Stimulated activated CD4-positive, alpha-beta T cell treated with anti-CD3 and anti-CD28 coated beads, Interleukin-1b, Interleukin-23, amount 100 ng/mL, for 4 hours (primary cell): ENCODE measurements around the gene TMEM151A.
"Not testable (repeated sequence)": the region's sequence is repeated elsewhere in the genome, so short reads cannot be mapped to it uniquely, and the experiment has no call there.

Experiments
- DNase-seq, 2 donors: peaks; one replicate each; pipeline ENCODE4 v3.0.0-alpha.2; 2020; ENCODE audit warnings: low read depth in 2 of 2

TMEM151A gene

DNA sequence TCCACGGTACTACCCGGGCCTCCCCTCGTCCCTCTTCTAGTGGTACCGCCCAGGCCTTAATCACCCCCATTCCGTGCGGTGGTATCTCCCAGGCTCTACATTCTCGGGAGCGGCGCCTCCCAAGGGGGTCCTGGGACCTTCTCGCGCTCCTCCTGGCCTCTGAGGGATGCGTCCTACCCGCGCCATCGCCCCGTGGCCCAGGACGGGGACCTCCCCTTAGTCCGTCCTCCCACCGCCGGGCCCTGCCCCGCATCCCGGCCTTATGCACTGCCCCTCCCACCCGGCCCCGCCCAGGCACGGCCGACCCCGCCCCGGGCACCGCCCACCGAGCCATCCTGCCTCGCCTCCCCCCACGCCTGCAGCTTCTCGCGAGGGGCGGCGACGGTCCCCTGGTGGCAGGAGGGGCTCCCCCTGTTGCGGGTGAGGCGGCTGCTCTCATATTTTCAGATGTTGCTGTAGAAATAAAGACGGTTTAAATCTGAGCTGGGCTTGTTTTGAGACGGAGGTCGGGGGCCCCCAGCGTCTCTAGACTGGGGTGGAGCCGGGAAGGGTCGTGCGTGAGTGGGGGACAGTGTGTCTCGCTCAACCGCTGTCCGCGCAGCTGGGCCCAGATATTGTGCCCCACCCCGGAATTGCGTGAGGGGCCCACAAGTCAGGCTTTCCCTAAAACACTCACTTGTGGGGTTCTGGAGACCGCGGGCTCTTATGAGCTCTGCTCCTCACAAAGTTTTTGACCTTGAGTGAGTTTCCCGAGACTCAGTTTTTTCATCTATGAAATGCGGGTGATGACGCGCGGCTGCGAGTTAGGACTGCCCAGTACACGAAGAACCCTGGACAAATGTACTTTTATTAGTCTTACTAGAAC is 24.1 kb upstream of the TMEM151A start:
- peak; percentile 77 to 89 for DNase-seq

DNA sequence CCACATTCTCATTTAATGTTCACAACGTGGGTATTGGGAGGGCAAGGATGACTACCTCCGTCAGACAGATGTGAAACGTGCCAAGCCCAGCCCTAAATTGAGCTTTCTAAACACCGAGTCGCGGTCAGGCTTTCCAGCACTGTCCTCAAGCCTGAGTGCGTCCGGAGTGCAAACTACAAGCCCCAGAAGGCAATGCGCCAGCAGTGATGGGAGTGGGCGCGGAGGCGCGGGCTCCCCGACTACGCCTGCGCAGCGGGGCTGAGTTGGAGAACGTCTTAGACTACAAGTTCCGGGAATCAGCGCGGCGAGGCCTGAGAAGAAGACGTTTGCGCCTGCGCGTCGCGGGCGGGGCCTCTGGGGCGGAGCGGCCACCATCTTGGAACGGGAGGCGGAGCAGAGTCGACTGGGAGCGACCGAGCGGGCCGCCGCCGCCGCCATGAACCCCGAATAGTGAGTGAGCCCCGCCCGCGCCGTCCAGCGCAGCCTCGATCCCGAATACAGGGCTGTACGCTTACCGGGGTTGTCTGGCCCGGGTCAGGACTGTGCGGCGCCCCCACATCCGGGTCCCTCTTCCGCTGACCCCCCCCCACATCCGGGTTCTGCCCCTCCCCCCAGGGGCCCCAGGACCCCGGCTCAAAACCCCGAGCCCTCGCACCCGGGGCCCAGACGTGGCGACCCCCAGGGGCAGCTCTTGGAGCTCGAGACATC is 23.3 kb upstream of the TMEM151A start, which contains the start of gene RAB1B:
RAB1B (plus strand) TSS at position 396 of the 708 bp plus-strand sequence; CDS start at position 437, 41 bp downstream.
- peak; percentile 99 to 100 for DNase-seq

DNA sequence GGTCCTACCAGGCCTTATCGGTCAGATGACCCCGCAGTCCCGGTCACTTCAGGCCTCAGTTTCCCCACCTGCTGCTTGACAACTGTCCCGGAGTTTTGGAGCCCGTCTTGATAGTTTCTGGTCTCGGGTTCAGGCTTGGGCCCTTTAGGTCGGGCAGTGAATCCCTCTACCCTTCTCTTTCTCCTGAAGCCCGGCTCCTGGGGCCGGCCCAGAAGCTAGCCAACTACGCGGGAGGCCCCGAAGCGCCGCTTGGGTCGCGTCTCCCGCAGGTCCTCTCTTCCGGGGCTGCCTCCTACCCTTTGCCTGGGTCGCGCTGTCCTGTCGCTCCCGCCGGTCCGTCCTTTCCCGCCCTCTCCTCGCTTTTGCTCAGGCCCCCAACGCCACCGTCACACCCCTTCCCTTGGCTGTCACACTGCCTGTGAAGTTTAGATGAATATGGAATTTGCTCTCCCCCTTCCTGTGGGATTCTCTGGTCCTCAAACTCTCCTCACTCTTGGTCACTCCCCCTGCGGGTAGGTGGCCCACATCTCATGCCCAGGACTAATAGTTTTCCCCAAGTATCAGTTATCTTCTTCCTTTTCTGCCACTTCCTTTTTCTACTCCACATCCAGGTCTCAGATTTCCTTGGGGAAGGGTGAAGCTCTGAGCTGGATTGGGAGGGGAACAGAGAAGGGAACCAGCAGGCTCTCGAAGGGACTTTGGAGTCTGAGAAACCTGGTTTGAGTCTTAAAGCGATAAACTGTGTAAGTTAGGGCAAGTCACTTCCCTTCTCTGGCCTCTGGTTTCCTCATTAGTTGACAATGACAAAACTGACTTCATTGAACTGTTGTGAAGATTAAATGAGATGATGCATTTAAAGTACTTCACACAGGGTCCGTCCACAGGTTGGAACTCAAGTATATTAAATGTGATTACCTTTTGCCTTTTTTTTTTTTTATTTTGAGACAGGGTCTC is 22.5 kb upstream of the TMEM151A start:
- no peak for DNase-seq

DNA sequence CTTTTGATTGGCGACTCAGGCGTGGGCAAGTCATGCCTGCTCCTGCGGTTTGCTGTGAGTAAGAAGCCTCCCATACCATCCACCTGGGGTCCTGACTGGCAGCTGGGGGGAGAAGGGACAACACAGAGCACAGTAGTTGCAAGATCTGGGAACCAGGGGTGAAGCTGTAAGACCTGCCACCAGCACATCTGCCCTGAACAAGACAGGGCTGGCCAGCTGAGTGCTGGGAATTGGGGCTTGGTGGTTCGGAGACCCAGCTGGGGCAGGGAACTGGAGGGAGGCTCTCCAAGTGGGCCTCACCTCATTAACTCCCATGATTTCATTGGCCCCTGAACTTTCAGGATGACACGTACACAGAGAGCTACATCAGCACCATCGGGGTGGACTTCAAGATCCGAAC is 19.9 kb upstream of the TMEM151A start:
- no peak for DNase-seq

DNA sequence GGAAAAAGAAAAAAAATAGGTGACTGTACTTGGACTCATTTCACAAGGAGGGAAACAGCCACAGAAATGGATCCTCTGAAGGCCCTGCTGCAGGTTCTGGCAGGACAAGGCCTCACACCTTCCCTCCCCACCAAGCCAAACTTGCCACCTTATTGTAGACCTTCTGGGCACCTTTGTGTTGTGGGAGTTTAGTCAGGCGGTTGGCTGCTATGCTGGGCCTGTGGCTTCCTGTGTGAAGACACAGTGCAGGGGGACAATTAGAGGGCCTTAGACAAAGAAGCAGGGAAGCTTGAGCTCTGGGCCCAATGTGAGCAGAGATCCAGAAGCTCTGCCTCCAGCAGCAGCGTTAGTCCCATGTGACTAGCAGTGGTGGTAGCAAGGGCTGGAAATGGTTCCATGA is 19.1 kb upstream of the TMEM151A start:
- no peak for DNase-seq

DNA sequence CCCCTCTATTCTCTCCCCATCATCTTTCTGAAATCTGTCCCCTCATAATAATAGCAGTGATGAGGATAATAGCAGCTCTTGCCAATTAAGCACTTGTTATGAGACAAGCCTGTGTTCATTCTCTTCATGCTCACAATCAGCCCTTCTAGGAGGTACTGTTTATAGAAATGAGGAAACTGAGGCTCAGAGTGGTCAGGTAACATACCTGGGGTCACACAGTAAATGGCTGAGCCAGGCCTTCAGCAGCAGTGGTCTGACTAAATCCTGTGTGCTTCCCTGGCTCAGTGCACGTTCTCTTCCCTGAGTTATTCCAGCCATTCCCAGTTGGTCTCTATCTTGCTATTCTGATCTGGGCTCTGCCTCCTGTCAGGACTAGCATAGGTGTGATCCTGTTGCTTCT is 17.5 kb upstream of the TMEM151A start:
- DNase-seq = no peak

DNA sequence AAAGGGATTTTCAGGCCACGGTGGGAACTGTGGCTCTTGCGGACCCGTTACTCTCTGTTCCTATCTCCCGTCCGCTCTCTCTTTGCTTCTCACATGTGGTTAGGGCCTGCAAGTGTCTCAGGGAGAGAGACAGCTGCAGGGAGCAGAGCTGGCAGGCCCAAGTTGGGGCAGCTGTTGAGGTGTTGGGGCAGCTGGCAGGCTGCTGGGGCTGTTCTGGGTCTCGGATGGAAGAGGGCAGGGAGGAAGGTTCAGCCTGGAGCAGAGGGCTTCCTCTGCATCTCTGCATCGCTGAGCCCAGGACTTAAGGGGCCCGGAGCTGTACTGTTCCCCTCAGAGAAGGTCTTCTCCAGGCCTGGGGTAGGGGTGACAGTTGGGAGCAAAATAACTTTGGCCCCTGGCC is 16.3 kb upstream of the TMEM151A start:
- no peak for DNase-seq

DNA sequence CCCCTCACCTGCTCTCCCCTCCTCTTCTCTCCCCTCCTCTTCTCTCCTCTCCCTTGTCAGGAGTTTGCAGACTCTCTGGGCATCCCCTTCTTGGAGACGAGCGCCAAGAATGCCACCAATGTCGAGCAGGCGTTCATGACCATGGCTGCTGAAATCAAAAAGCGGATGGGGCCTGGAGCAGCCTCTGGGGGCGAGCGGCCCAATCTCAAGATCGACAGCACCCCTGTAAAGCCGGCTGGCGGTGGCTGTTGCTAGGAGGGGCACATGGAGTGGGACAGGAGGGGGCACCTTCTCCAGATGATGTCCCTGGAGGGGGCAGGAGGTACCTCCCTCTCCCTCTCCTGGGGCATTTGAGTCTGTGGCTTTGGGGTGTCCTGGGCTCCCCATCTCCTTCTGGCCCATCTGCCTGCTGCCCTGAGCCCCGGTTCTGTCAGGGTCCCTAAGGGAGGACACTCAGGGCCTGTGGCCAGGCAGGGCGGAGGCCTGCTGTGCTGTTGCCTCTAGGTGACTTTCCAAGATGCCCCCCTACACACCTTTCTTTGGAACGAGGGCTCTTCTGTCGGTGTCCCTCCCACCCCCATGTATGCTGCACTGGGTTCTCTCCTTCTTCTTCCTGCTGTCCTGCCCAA is 15.6 kb upstream of the TMEM151A start:
- DNase-seq = no peak

DNA sequence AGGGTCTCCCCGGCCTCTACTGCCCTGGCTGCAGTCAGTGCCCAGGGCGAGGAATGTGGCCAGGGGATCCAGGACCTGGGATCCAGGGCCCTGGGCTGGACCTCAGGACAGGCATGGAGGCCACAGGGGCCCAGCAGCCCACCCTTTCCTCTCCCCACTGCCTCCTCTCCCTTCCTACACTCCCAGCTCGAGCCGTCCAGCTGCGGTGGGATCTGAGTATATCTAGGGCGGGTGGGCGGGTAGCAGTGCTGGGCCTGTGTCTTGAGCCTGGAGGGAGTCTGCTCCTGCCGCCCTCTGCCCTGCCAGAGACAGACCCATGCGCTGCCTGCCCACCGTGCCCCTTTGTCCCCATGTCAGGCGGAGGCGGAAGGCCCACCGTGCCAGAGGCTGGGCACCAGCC is 15.1 kb upstream of the TMEM151A start:
- DNase-seq = not testable (repeated sequence)

DNA sequence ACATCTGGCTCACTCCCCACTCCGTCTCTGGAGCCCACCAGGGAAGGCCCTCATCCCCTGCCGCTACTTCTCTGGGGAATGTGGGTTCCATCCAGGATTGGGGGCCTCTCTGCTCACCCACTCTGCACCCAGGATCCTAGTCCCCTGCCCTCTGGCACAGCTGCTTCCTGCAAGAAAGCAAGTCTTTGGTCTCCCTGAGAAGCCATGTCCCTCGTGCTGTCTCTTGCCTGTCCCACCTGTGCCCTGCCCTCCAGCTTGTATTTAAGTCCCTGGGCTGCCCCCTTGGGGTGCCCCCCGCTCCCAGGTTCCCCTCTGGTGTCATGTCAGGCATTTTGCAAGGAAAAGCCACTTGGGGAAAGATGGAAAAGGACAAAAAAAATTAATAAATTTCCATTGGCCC is 14.6 kb upstream of the TMEM151A start:
- not testable (repeated sequence) for DNase-seq

DNA sequence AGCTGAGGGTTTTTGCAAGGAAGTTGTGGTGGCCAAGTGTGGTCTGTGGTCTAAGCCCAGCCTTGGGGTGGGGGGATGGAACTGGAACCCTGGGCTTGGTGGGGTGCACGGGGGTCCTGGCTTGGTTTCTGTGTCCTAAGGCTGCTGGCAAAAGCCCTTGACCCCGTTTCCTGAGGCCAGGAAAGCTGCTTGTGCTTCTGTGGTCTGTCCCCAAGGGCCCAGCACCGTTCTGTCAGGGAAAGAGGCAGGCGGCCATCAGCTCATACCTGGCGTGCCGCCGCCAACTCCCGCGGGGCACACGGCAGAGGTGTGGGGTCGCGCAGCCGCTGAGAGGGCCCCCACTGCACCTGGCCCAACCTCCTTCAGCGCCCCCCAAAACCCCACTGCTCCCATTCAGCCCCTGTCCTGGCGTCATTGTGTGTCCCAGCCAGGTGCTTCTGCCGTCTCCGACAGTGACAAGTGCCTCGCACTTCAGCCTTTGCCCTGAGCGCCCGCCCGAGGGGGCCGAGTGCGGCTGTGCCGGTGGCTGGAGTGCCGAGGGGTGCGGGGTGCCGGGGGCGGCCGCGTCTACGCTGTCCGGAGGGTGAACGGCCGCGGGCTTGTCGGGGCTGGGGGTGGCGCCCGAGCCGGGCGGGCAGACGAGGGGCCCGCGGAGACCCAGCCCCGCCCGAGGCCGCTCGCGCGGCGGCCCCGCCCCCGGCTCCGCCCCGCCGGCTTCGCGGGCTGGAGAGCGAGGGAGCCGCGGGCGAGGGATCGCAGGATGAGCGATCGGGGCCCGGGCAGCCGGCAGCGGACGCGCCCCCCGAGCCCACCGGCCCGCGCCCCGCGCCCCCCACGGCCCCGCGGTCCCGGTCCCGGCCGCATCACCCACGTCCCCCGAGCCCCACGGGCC is 14.0 kb upstream of the TMEM151A start, which contains the start of gene CNIH2:
CNIH2 (plus strand) TSS at position 705 of the 892 bp plus-strand sequence. CDS start 282 bp downstream, outside the sequence.
- DNase-seq = peak in 1 of 2 donors; percentile 57

DNA sequence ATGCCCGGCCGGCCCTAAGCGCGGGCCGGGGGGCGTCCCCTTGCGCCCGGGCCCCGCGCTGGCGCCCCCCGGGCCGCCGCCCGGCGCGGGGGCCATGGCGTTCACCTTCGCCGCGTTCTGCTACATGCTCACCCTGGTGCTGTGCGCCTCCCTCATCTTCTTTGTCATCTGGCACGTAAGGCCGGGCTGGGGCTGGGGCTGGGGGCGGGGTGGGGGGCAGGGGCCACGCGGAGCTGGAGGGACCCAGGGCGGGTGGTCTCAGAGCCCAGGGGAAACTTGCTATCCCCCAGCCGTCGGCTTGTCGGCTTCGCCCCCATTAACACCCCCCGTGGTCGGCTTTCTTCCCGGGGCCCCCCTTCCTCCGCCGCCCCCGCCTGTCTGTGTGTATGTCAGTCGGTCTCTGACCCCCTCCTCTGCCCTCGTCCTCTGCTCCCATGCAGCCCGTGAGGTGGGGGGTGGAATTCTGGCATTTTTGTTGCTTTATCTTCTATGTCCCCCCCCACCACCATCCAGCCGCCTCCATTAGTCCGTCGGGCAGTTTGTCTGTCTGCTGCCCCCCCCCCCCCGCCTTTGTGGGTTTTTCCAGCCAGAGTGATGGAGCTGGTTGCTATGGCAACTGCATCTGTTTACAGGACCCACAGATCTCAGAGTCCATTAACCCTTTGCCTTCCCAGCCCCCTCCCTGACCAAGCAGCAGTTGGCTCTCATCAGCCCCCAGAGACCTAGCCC is 13.2 kb upstream of the TMEM151A start:
- DNase-seq = no peak

DNA sequence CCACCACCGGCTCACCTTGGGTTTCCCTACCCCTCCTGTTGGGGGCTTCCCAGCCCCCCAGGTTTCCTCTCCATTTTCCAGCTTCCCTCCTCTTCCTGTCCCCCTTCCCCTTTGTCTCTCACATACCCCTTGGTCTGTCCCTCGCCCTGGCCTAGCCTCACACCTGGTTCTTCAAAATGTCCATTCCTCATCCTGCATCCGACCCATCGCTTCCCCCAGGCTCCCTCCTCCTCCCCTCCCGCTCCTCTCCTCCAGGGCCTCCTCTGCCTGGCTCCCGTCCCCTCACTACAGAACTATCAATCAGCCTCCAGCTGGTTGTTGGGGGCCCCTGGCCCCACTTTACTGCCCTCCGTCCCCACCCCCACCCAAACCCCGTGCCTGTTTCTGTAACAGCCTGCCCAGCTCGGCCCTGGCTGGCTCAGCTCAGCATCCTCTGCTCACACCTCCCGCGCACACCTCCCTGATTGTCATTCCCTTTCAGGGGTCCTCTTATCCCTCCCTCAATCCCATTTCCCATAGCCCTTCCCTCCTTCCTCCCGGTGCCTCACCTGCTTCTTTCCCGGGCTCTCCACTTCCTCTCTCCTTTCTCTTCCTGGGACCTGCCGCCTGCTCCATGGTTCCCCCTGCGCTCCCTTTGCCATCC is 12.5 kb upstream of the TMEM151A start:
- DNase-seq = no peak

DNA sequence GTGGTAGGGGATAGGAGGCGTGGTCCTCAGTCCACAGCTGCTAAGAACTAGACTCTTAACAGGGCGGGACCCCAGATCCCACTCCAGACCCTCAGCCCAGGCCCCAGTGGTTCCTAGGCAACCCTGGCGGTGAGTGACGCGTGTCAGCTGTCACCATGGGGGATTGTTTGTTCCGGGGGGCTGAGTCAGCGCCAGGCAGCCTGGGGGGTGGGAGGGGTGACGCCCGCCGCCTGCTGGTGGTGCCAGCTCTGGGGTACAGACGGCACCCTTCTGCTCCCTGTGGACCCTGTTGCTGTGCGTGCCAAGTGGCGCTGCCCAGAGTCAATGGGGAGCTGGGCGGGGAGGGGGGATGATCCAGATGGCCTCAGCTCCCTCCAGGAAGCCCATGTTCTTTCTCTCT is 11.3 kb upstream of the TMEM151A start:
- no peak for DNase-seq

DNA sequence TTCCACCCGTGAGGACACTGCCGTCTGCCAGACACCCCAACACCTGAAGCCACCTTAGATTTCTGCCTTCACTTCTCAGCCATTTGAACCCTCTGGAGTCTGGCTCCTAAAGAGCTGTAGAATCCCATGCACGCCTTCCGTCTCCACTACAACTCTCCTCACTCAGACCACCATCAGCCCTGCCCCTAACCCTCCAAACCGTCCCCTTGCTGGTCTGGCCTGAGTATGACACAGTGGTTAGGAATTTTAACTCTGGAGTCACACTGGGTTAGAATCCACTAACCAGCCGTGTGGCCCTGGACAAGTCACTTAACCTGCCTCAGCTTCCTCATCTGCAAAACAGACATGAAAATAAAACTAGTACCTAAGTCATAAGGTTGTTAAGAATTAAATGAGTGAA is 10.7 kb upstream of the TMEM151A start:
- no peak for DNase-seq

DNA sequence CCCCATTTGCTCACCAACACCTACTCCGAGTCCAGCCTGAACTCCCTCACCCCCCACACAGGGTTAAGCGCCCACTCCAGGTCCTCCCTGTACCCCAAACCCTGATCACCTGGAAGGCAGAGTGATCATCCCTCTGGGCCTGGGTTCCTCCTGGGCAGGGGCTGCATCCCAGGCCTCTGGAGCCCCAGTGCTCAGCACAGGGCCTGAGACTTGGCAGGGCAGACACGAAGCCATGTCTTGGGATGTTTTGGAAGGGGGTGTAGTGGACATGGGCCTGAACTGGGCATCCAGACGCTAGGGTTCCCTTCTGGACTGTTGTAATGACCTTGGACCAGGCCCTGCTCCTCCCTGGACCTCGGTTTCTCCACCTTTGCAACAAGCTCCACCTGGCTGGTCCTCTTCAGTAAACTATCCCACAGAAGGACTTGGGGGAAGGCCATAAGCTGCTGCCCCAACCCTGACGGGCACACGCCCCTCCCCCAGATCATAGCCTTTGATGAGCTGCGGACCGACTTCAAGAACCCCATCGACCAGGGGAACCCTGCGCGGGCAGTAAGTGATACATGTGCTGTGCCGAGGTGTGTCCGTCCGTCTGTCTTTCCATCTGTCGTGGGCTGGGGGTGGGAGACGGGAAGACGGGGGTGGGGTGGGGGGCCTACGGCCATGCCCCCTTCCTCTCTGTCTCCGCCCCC is 9.8 kb upstream of the TMEM151A start:
- no peak for DNase-seq

DNA sequence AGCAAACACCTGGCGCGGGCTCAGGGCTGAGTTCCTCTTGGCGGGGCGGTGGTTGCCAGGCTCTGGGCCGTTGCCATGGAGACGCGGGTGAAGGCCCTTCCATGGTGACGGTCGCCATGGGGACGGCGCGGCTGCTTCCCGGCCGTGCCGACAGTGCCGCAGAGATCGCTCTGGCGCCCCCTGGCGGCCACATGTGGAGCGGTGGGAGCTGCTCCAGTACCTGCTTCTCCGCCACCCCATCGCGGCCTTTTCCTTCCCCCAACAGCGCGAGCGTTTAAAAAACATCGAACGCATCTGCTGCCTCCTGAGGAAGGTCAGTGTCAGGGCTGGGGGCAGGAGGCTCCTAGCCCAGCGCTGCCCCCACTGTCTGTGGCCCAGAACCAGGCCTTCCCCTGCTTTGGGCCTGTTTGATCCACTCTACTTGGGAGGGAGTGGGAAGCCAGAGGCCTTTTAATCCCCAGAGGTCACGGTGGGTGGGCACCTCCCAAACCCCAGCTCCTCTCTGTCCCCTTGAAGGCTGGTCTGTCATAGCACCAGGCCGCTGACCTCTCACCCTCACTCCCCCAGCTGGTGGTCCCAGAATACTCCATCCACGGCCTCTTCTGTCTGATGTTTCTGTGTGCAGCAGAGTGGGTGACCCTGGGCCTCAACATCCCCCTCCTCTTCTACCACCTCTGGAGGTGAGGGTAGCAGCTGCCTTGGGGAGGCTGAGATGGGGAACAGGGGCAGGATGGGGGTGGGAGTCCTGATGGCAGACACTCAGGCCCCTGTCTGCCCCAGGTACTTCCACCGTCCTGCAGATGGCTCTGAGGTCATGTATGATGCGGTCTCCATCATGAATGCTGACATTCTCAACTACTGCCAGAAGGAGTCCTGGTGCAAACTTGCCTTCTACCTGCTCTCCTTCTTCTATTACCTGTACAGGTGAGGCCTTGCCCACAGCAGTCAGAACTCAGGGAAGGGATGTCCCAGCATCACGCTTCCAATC is 8.9 kb upstream of the TMEM151A start:
- peak; percentile 98 to 99 for DNase-seq
